Measurements from ENCODE around the gene C9orf153. TPM values are rescaled to one million over a fixed set of nuclear protein-coding genes. Genes with fewer than 3 reads are reported as not detected.

The C9orf153 gene
- total RNA-seq, 1 donor from 2014 or later, result 0.95 TPM

- H3K36me3 ChIP-seq, result peaks cover 43% of the 10 kb centered on the region
- ATAC-seq (no peak), DNase-seq (no peak)
- no peak overlapping the region for H3K4me3 ChIP-seq
- intact Hi-C loops (cut with DNase I), result no loop called here
- no peaks in the 10 kb centered on the region for H3K9me3 ChIP-seq
- H3K4me1 ChIP-seq, result no peaks in the 10 kb centered on the region
- H3K27ac ChIP-seq, result no peak overlapping the region
- H3K27me3 ChIP-seq (ENCODE audit: low read depth), result no peaks in the 10 kb centered on the region
- TF ChIP-seq, protein P1, sequence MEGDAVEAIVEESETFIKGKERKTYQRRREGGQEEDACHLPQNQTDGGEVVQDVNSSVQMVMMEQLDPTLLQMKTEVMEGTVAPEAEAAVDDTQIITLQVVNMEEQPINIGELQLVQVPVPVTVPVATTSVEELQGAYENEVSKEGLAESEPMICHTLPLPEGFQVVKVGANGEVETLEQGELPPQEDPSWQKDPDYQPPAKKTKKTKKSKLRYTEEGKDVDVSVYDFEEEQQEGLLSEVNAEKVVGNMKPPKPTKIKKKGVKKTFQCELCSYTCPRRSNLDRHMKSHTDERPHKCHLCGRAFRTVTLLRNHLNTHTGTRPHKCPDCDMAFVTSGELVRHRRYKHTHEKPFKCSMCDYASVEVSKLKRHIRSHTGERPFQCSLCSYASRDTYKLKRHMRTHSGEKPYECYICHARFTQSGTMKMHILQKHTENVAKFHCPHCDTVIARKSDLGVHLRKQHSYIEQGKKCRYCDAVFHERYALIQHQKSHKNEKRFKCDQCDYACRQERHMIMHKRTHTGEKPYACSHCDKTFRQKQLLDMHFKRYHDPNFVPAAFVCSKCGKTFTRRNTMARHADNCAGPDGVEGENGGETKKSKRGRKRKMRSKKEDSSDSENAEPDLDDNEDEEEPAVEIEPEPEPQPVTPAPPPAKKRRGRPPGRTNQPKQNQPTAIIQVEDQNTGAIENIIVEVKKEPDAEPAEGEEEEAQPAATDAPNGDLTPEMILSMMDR (IDR thresholded peaks at IDR 0.05), result no peak
Observed at GRCh38 chr9:86263876-86264275, 4.4 kb upstream of the C9orf153 start.

DNA sequence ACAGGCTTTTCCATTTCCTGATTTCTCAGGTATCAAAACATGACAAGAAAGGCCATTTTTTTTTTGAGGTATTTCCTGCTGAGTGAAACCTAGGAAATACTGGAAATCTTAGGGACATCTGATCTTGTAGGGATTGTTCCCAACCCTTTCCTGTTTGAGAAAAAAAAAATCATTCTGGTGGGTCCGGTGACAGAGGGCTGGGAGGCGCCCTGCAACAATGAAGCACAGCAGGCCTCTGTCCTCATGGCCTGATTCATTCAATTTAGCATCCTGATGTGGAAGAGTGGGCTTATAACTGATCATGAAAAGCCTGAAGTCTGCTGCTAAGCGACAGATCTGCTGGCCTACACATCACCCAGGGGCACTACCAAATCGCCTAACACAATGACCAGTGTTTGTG is 3.0 kb upstream of the C9orf153 start:
- H3K27ac ChIP-seq, result no peak overlapping the region
- intact Hi-C loops (cut with DNase I), result no loop called here
- H3K9me3 ChIP-seq, result no peaks in the 10 kb centered on the region
- no peaks in the 10 kb centered on the region for H3K27me3 ChIP-seq (ENCODE audit: low read depth)
- H3K4me3 ChIP-seq, result no peak overlapping the region
- DNase-seq (no peak), ATAC-seq (no peak)
- H3K36me3 ChIP-seq, result peaks cover 30% of the 10 kb centered on the region
- H3K4me1 ChIP-seq, result no peaks in the 10 kb centered on the region
- TF ChIP-seq, protein P1 (IDR thresholded peaks at IDR 0.05), result no peak

GRCh38 chr9:86257391-86257790 is 2.1 kb downstream of the C9orf153 start:
- intact Hi-C loops (cut with DNase I), result no loop called here
- Histone ChIP-seq H3K9me3 (peaks cover 5% of the 10 kb centered on the region), H3K27ac (no peak overlapping the region), H3K4me1 (no peaks in the 10 kb centered on the region), H3K27me3 (ENCODE audit: low read depth) (no peaks in the 10 kb centered on the region), H3K4me3 (no peak overlapping the region), H3K36me3 (no peaks in the 10 kb centered on the region)
- ATAC-seq, result peak in 1 of 2 donors; percentile 41
- no peak for DNase-seq
- TF ChIP-seq, protein P1 (IDR thresholded peaks at IDR 0.05), result no peak

DNA sequence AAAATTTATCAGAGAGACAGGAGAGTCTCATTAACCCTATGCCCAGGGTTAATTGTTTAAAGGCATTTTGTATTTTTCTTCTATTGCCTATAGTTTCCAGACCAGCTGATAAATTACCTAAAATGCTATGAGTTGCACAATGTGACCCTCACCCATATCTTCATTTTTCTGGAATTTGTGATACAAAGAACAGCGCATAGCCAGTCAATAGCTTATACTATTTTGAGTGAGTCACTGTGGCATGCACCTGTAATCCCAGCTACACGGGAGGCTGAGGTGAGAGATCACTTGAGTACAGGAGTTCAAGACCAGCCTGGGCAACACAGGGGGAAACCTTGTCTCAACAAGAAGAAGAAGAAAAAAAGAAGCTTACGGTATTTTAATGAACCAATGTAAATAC is 2.8 kb downstream of the C9orf153 start:
- H3K9me3 ChIP-seq, result peaks cover 5% of the 10 kb centered on the region
- H3K4me3 ChIP-seq, result no peak overlapping the region
- H3K27me3 ChIP-seq (ENCODE audit: low read depth), result no peaks in the 10 kb centered on the region
- no peaks in the 10 kb centered on the region for H3K36me3 ChIP-seq
- no peak overlapping the region for H3K27ac ChIP-seq
- TF ChIP-seq, protein P1 (IDR thresholded peaks at IDR 0.05), result no peak
- intact Hi-C loops (cut with DNase I), result no loop called here
- ATAC-seq (no peak), DNase-seq (no peak)
- H3K4me1 ChIP-seq, result no peaks in the 10 kb centered on the region

DNA sequence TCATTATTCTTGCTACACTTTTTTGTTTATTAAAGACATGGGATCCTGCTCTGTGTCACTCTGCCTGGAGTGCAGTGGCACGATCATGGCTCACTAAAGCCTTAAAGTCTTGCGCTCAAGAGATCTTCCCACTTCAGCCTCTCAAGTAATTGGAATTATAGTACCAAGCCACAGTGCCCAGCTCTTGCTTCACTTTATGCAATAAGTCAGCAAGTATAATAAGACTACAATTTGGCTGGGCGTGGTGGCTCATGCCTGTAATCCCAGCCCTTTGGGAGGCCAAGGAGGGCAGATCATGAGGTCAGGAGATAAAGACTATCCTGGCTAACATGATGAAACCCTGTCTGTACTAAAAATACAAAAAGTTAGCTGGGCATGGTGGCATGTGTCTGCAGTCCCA is 5.9 kb downstream of the C9orf153 start:
- ATAC-seq (no peak), DNase-seq (no peak)
- no peak overlapping the region for H3K27ac ChIP-seq
- intact Hi-C loops (cut with DNase I), result no loop called here
- H3K4me3 ChIP-seq, result no peak overlapping the region
- TF ChIP-seq, protein P1 (IDR thresholded peaks at IDR 0.05), result no peak
- H3K9me3 ChIP-seq, result peaks cover 5% of the 10 kb centered on the region
- H3K36me3 ChIP-seq, result no peaks in the 10 kb centered on the region
- no peaks in the 10 kb centered on the region for H3K4me1 ChIP-seq
- H3K27me3 ChIP-seq (ENCODE audit: low read depth), result no peaks in the 10 kb centered on the region

GRCh38 chr9:86252870-86253269 is 6.6 kb downstream of the C9orf153 start:
- no peaks in the 10 kb centered on the region for H3K4me1 ChIP-seq
- intact Hi-C loops (cut with DNase I), result no loop called here

More at GRCh38 chr9:86252870-86253269, 6.6 kb downstream of the C9orf153 start:
- Histone ChIP-seq H3K36me3 (no peaks in the 10 kb centered on the region), H3K4me3 (no peak overlapping the region), H3K27ac (no peak overlapping the region), H3K9me3 (peaks cover 5% of the 10 kb centered on the region), H3K27me3 (ENCODE audit: low read depth) (no peaks in the 10 kb centered on the region)
- DNase-seq (no peak), ATAC-seq (no peak)
- TF ChIP-seq, protein P1 (IDR thresholded peaks at IDR 0.05), result no peak

All from lower lobe of right lung (tissue), 2 donors.